ENCODE results near the gene APOBEC3G.

DNA sequence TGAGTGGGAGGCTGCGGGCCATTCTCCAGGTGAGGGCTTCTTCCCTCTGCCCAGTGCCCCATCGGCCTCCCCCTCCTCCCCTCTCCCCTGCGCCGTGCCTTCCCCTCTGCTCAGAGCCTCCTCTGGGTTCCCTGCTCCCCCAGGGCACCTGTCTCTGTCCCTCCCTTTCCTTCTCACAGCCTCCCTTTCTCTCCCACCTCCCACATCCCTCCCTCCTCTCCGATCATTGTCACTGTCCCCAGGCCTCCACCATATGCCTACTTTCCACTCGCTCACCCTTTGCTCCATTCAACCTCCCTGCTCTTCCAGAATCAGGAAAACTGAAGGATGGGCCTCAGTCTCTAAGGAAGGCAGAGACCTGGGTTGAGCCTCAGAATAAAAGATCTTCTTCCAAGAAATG is 10.0 kb downstream of the APOBEC3G start:
- no peak for TF ChIP-seq CTCF (IDR thresholded peaks at IDR 0.05)
- TF ChIP-seq EP300 (IDR thresholded peaks at IDR 0.05) = no peak
- TF ChIP-seq POLR2A (IDR thresholded peaks at IDR 0.05) = no peak
- TF ChIP-seq POLR2AphosphoS5 (IDR thresholded peaks at IDR 0.05) = no peak

Data from suprapubic skin (tissue), 4 donors.